Measurements from ENCODE around the gene TMEM37.

The TMEM37 gene

DNA sequence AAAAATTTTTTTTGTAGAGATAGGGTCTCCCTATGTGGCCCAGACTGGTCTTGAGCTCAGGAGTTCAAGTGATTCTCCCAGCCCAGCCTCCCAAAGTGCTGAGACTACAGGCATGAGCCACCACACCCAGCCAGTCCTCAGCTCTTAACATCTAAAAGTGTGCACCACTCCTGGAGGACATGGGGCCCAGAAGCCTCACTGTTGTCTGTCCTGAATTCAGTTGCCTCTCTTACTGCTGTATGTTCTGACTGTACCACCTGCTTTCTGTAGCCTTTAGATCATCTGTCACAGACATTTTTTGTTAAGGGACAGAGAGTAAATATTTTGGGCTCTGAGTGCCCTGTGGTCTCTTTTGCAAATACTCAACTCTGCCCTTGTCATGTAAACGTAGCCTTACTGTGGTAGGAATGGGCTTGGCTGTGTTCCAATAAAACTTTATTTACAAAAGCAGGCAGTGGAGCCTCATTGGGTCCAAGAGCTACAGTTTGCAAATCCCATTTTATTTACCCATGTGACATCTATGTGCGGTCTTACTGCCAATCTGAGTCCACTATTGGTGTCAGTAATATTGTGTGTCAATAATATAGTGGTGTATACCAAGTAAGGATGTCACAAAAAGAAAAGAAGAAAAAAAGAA lies 38.1 kb downstream of the TMEM37 start:
- WGBS, 2 experiments = 47 to 58% methylated on average over 2 of the region's 2 CpGs
- Histone ChIP-seq H3K9me3 (ENCODE audit: control insufficient read depth, low read length) (no peaks in the 10 kb centered on the region), H3K27ac (ENCODE audit: insufficient read depth, low read depth, low read length, poor library complexity, severe bottlenecking) (no peak overlapping the region)

GRCh38 chr2:119472749-119473148 lies 41.1 kb downstream of the TMEM37 start:
- Histone ChIP-seq H3K27ac (ENCODE audit: insufficient read depth, low read depth, low read length, poor library complexity, severe bottlenecking) (no peak overlapping the region), H3K4me3 (ENCODE audit: insufficient read depth, low read depth, low read length) (no peak overlapping the region), H3K36me3 (ENCODE audit: control insufficient read depth, insufficient read depth, low read length) (no peaks in the 10 kb centered on the region), H3K4me1 (ENCODE audit: control insufficient read depth, insufficient read depth, low read length) (peaks cover 15% of the 10 kb centered on the region), H3K9me3 (ENCODE audit: control insufficient read depth, low read length) (no peaks in the 10 kb centered on the region), H3K27me3 (ENCODE audit: control insufficient read depth, insufficient read depth, low read length, poor library complexity, severe bottlenecking) (no peaks in the 10 kb centered on the region)
- WGBS, 2 experiments = 89 to 92% methylated on average over 8 of the region's 8 CpGs

More for the DNA sequence above, 38.1 kb downstream of the TMEM37 start:
- H3K4me3 ChIP-seq (ENCODE audit: insufficient read depth, low read depth, low read length) = no peak overlapping the region
- H3K4me1 ChIP-seq (ENCODE audit: control insufficient read depth, insufficient read depth, low read length) = peaks cover 4% of the 10 kb centered on the region
- H3K27me3 ChIP-seq (ENCODE audit: control insufficient read depth, insufficient read depth, low read length, poor library complexity, severe bottlenecking) = no peaks in the 10 kb centered on the region
- H3K36me3 ChIP-seq (ENCODE audit: control insufficient read depth, insufficient read depth, low read length) = no peaks in the 10 kb centered on the region

DNA sequence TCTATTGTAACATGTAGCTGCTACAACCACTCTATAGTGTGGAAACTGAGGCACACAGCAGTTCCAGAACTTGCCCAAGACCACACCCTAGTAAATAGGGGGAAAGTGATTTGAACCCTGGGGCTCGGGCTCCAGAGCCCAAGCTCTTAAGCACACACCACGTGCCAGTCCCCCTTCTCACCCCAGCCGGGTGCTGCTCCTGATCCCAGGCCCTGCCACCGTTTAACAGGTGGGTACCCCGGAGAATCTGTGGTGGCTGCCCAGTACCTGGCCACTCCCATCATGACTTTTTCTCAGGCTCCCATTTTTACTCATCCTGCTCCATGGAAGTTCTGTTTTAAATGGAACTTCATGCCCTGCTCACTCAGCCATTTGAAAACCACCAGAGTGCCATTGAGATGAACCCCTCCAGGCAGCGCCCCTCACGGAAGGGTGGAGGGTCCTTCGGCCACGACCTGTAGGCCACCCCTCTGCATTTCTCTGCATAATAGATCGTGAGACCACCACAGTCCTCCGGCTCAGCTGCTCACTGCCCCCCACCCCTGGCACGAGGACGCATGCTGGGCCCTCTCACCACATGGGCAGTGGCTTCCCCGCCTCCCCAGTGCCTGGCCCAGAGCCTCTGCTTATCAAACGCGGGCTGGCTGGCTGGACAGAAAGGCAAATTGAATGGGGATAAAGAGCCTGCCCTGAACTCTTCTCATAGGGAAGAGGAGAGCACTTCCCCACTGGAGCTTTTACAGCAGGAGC lies 42.1 kb downstream of the TMEM37 start:
- Histone ChIP-seq H3K27ac (ENCODE audit: insufficient read depth, low read depth, low read length, poor library complexity, severe bottlenecking) (no peak overlapping the region), H3K9me3 (ENCODE audit: control insufficient read depth, low read length) (no peaks in the 10 kb centered on the region), H3K36me3 (ENCODE audit: control insufficient read depth, insufficient read depth, low read length) (no peaks in the 10 kb centered on the region), H3K4me3 (ENCODE audit: insufficient read depth, low read depth, low read length) (no peak overlapping the region), H3K27me3 (ENCODE audit: control insufficient read depth, insufficient read depth, low read length, poor library complexity, severe bottlenecking) (no peaks in the 10 kb centered on the region), H3K4me1 (ENCODE audit: control insufficient read depth, insufficient read depth, low read length) (peaks cover 15% of the 10 kb centered on the region)
- 82 to 84% methylated on average over 16 of the region's 16 CpGs for WGBS, 2 experiments

DNA sequence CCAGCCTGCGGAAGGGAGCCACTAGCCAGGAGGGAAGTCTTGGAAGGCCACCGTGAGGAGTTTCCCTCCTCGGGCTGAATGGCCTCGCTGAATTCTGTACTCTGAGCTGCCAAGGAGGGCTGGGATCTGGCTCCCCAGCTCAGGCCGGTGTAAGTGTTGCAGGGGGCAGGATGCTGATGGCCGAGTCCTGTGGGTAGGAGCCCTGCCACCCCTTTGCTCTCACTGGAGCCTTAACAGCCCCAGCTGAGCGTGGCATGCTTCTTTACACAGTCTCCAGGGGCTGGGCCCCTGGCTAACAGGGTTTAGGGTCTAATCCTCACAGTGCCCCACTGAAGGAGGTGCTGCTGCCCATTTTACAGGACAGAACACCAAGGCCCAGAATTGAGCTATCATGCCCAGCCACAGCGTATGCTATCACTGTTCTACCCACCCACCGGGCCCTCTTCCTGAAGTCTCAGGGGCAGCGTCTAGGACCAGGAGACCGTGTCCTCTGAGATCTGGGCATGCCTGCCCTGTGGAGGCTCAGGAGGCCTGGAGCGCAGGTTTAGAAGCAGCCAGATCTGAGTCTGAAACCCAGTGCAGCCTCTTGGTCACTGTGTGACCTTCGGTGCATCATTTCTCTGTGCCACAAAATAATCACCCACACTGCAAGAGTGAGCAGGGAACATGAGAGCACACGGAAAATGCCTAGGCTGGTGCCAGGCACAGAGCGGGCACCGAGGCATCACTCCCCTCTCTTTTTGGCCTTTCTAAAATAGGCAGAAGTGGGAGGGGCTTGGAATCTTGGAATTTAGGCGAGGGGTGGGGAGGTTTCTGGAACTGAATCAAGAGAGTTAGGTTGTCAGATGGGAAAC lies 42.9 kb downstream of the TMEM37 start:
- Histone ChIP-seq H3K36me3 (ENCODE audit: control insufficient read depth, insufficient read depth, low read length) (no peaks in the 10 kb centered on the region), H3K9me3 (ENCODE audit: control insufficient read depth, low read length) (no peaks in the 10 kb centered on the region), H3K4me3 (ENCODE audit: insufficient read depth, low read depth, low read length) (no peak overlapping the region), H3K27ac (ENCODE audit: insufficient read depth, low read depth, low read length, poor library complexity, severe bottlenecking) (no peak overlapping the region), H3K4me1 (ENCODE audit: control insufficient read depth, insufficient read depth, low read length) (peaks cover 15% of the 10 kb centered on the region), H3K27me3 (ENCODE audit: control insufficient read depth, insufficient read depth, low read length, poor library complexity, severe bottlenecking) (no peaks in the 10 kb centered on the region)
- 85 to 86% methylated on average over 17 of the region's 17 CpGs for WGBS, 2 experiments

GRCh38 chr2:119475225-119475856 lies 43.7 kb downstream of the TMEM37 start:
- Histone ChIP-seq H3K4me1 (ENCODE audit: control insufficient read depth, insufficient read depth, low read length) (peaks cover 15% of the 10 kb centered on the region), H3K36me3 (ENCODE audit: control insufficient read depth, insufficient read depth, low read length) (no peaks in the 10 kb centered on the region), H3K27me3 (ENCODE audit: control insufficient read depth, insufficient read depth, low read length, poor library complexity, severe bottlenecking) (no peaks in the 10 kb centered on the region), H3K9me3 (ENCODE audit: control insufficient read depth, low read length) (no peaks in the 10 kb centered on the region), H3K4me3 (ENCODE audit: insufficient read depth, low read depth, low read length) (no peak overlapping the region), H3K27ac (ENCODE audit: insufficient read depth, low read depth, low read length, poor library complexity, severe bottlenecking) (no peak overlapping the region)
- 66 to 71% methylated on average over 9 of the region's 9 CpGs for WGBS, 2 experiments

DNA sequence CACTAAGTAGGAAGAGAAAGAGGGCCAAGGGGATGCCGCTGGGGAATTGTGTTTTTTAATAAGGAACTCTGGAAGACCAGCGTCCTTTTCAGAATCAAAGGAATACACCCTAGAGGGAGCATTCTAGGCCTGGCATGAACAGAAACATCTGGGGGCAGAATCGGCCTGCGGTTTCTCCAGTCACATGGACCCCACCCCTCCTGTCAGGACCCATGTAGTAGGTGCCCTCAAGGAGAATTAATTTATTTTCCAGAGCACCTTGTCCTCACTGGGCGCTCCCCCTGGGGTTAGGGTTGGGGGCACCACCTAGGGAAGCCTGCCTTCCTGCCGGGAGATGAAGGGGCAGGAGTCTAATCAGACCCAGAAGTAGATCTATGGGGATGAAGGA lies 44.2 kb downstream of the TMEM37 start:
- Histone ChIP-seq H3K27me3 (ENCODE audit: control insufficient read depth, insufficient read depth, low read length, poor library complexity, severe bottlenecking) (no peaks in the 10 kb centered on the region), H3K27ac (ENCODE audit: insufficient read depth, low read depth, low read length, poor library complexity, severe bottlenecking) (no peak overlapping the region), H3K4me1 (ENCODE audit: control insufficient read depth, insufficient read depth, low read length) (peaks cover 15% of the 10 kb centered on the region), H3K4me3 (ENCODE audit: insufficient read depth, low read depth, low read length) (no peak overlapping the region), H3K9me3 (ENCODE audit: control insufficient read depth, low read length) (no peaks in the 10 kb centered on the region), H3K36me3 (ENCODE audit: control insufficient read depth, insufficient read depth, low read length) (no peaks in the 10 kb centered on the region)
- WGBS, 2 experiments = 74 to 79% methylated on average over 6 of the region's 6 CpGs

DNA sequence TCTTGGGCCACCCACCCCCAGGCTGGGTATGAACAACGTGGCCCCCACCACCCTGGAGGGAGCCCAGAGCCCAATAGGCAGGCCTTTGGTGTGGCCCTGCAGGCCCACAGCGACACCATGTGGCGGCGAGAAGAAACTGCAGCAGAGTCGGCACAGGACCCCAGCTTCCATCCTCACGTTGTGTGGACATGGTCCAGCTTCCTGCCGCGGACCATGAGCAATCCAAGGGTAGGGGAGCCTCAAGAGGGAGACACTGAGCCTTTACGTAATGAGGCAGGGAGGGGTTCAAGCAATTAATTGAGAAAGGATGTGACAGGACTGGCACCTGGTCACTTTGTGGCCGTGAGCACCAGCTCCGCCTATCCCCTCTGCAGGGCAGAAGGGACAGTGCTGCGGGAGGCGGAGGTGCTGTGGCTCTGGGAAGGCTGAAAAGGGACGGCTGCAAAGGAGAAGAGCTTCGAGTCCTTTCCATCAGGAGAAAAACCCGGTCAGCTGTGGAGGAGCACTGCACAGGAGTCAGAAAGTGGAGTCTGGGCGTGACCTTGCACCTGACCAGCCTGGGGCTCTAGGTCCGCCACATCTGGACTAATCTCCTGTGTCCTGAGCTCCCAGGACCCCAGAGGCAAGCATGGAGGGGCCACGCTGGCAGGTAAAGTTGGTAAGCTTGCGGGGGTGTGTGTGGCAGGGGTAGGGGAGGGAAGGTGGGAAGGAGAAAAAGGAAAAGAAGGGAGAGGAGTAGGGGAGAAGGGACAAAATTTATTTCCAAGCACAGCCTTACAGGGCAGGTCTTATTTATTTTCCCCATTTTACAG lies 44.9 kb downstream of the TMEM37 start:
- Histone ChIP-seq H3K4me1 (ENCODE audit: control insufficient read depth, insufficient read depth, low read length) (peaks cover 15% of the 10 kb centered on the region), H3K27me3 (ENCODE audit: control insufficient read depth, insufficient read depth, low read length, poor library complexity, severe bottlenecking) (no peaks in the 10 kb centered on the region), H3K27ac (ENCODE audit: insufficient read depth, low read depth, low read length, poor library complexity, severe bottlenecking) (no peak overlapping the region), H3K9me3 (ENCODE audit: control insufficient read depth, low read length) (no peaks in the 10 kb centered on the region), H3K36me3 (ENCODE audit: control insufficient read depth, insufficient read depth, low read length) (no peaks in the 10 kb centered on the region), H3K4me3 (ENCODE audit: insufficient read depth, low read depth, low read length) (no peak overlapping the region)
- 37 to 38% methylated on average over 20 of the region's 20 CpGs for WGBS, 2 experiments

- peaks cover 15% of the 10 kb centered on the region for H3K4me1 ChIP-seq (ENCODE audit: control insufficient read depth, insufficient read depth, low read length)
- 90 to 92% methylated on average over 9 of the region's 9 CpGs for WGBS, 2 experiments
- no peak overlapping the region for H3K27ac ChIP-seq (ENCODE audit: insufficient read depth, low read depth, low read length, poor library complexity, severe bottlenecking)
- H3K36me3 ChIP-seq (ENCODE audit: control insufficient read depth, insufficient read depth, low read length) = no peaks in the 10 kb centered on the region
- no peak overlapping the region for H3K4me3 ChIP-seq (ENCODE audit: insufficient read depth, low read depth, low read length)
- H3K9me3 ChIP-seq (ENCODE audit: control insufficient read depth, low read length) = no peaks in the 10 kb centered on the region
- no peaks in the 10 kb centered on the region for H3K27me3 ChIP-seq (ENCODE audit: control insufficient read depth, insufficient read depth, low read length, poor library complexity, severe bottlenecking)
Observed at GRCh38 chr2:119477113-119477505, 45.5 kb downstream of the TMEM37 start.

GRCh38 chr2:119478188-119478977 lies 46.7 kb downstream of the TMEM37 start:
- no peak overlapping the region for H3K4me3 ChIP-seq (ENCODE audit: insufficient read depth, low read depth, low read length)
- no peaks in the 10 kb centered on the region for H3K9me3 ChIP-seq (ENCODE audit: control insufficient read depth, low read length)
- WGBS, 2 experiments = 91 to 93% methylated on average over 12 of the region's 12 CpGs
- no peaks in the 10 kb centered on the region for H3K27me3 ChIP-seq (ENCODE audit: control insufficient read depth, insufficient read depth, low read length, poor library complexity, severe bottlenecking)
- H3K27ac ChIP-seq (ENCODE audit: insufficient read depth, low read depth, low read length, poor library complexity, severe bottlenecking) = no peak overlapping the region
- H3K4me1 ChIP-seq (ENCODE audit: control insufficient read depth, insufficient read depth, low read length) = peaks cover 20% of the 10 kb centered on the region
- H3K36me3 ChIP-seq (ENCODE audit: control insufficient read depth, insufficient read depth, low read length) = no peaks in the 10 kb centered on the region

Data from ectodermal cell (in vitro differentiated cells).